ENCODE results near the gene IGF2R. TPM values are rescaled to one million over a fixed set of nuclear protein-coding genes. Genes with fewer than 3 reads are reported as not detected.

IGF2R gene
- total RNA-seq, 1 donor from 2014 or later: 156 TPM

GRCh38 chr6:160002882-160003281, 34.0 kb downstream of the IGF2R start:
- H3K4me1 ChIP-seq: peaks cover 11% of the 10 kb centered on the region
- ATAC-seq: no peak
- intact Hi-C loops (cut with DNase I): no loop called here
- no peak overlapping the region for H3K4me3 ChIP-seq
- no peaks in the 10 kb centered on the region for H3K9me3 ChIP-seq
- no peaks in the 10 kb centered on the region for H3K27me3 ChIP-seq (ENCODE audit: low read depth)
- no peak overlapping the region for H3K27ac ChIP-seq
- no peak for DNase-seq
- H3K36me3 ChIP-seq: peaks cover 10% of the 10 kb centered on the region
- TF ChIP-seq CTCF (IDR thresholded peaks at IDR 0.05): no peak

- DNase-seq (no peak), ATAC-seq (no peak)
- Histone ChIP-seq H3K4me3 (no peak overlapping the region), H3K27me3 (ENCODE audit: low read depth) (no peaks in the 10 kb centered on the region), H3K36me3 (peaks cover 9% of the 10 kb centered on the region), H3K9me3 (no peaks in the 10 kb centered on the region), H3K27ac (no peak overlapping the region), H3K4me1 (peaks cover 22% of the 10 kb centered on the region)
- no peak for TF ChIP-seq CTCF (IDR thresholded peaks at IDR 0.05)
- intact Hi-C loops (cut with DNase I): no loop called here
Observed at GRCh38 chr6:160004018-160004417, 35.1 kb downstream of the IGF2R start.

DNA sequence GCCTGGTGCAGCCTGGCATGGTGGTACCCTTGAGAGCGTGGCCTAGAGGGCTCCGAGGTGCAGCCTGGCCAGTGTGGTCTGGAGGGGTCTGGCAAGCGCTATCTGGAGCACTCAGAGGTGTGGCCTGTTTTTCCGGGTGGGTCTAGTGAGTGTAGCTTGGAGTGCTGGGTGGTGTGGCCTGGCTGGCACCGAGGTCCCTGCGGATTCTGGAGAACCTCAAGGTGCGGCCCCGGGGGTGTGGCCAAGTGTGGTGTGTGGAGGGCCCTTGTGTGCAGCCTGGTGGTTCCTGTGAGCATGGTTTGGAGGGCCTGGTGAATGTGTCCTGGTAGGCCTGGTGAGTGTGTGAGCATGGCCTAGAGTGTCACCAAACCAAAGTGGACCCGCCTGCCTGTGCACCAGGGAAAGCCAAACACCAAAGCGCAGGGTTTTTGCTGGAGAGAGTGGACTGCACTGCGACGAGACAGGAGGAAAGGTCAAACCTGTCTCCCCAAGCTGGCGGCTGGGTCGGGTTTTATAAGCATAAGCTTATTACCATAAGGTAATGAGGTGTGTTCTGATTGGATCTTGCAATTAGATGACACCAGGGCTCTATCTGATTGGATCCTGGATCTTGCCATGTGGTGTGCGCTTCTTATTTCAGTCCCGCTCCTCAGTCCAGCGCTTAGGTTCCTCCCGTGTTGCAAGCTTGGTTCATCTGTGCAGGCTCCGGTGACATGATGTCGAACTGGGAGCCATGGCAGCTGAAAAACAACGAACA, 35.7 kb downstream of the IGF2R start:
- DNase-seq (peak; percentile 71), ATAC-seq (peak; percentile 63 to 86)
- no peaks in the 10 kb centered on the region for H3K27me3 ChIP-seq (ENCODE audit: low read depth)
- no peak overlapping the region for H3K27ac ChIP-seq
- intact Hi-C loops (cut with DNase I): no loop called here
- H3K4me3 ChIP-seq: no peak overlapping the region
- no peaks in the 10 kb centered on the region for H3K9me3 ChIP-seq
- TF ChIP-seq CTCF (IDR thresholded peaks at IDR 0.05): no peak
- peaks cover 25% of the 10 kb centered on the region for H3K4me1 ChIP-seq
- H3K36me3 ChIP-seq: peaks cover 9% of the 10 kb centered on the region

DNA sequence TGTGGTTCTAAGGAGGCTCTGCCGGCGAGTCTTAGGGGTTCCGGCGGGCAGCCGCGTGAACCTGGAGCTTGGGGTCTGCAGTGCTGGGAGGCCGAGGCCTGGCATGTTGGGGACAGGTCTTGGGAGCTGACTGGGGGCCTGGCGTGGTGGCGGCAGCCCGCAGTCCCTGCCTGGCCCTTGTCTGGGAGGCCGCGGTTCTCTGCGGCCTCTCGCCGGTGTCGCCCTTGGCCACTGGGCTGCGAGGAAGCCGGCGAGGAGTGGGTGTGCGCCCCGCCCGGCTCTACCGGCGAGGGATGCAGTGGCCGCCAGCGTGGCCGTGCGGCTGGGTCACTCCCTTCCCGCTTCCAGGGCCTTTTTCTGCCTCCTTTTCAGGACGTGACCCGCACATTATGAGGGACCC, 36.3 kb downstream of the IGF2R start:
- ATAC-seq (peak in 1 of 2 donors; percentile 11), DNase-seq (no peak)
- TF ChIP-seq CTCF (IDR thresholded peaks at IDR 0.05): no peak
- Histone ChIP-seq H3K27ac (no peak overlapping the region), H3K27me3 (ENCODE audit: low read depth) (no peaks in the 10 kb centered on the region), H3K9me3 (no peaks in the 10 kb centered on the region), H3K36me3 (peaks cover 14% of the 10 kb centered on the region), H3K4me3 (no peak overlapping the region), H3K4me1 (peaks cover 25% of the 10 kb centered on the region)
- intact Hi-C loops (cut with DNase I): no loop called here

DNA sequence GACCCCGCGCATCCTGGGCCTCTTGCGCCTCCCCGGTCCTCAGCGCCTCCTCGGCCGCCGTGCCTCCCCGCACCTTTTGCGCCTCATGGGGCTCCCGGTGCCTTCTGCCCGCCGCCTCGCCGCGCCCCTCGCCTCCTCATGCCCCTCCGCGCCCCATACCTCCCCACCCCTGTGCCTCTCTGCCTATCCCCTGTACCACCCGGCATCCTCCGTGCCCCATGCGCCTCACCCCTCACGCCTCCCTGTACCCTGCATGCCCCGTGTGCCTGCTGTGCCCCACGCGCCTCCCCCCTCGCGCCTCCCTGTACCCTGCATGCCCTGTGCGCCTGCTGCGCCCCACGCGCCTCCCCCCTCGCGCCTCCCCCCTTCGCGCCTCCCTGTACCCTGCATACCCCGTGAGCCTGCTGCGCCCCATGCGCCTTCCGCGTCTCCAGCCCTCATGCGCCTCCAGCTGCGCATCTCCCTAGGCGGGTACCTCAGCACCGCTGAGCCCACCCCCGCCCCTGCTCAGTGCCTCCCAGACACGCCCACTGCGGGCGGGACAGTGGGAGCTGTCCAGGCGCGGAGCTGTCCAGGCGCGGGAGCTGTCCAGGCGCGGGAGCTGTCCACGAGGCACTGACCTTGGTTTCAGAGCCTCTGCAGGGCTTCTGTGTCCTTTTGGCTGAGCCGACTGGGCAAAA, 37.1 kb downstream of the IGF2R start:
- DNase-seq (peak; percentile 56), ATAC-seq (peak; percentile 33 to 75)
- no peaks in the 10 kb centered on the region for H3K9me3 ChIP-seq
- H3K36me3 ChIP-seq: peaks cover 22% of the 10 kb centered on the region
- H3K4me1 ChIP-seq: peaks cover 25% of the 10 kb centered on the region
- intact Hi-C loops (cut with DNase I): no loop called here
- H3K27me3 ChIP-seq (ENCODE audit: low read depth): no peaks in the 10 kb centered on the region
- TF ChIP-seq CTCF (IDR thresholded peaks at IDR 0.05): no peak
- H3K27ac ChIP-seq: no peak overlapping the region
- no peak overlapping the region for H3K4me3 ChIP-seq
